Keratinocyte (primary cell): Measurements from ENCODE around the gene LCMT1. TPM values are rescaled to one million over a fixed set of nuclear protein-coding genes. Genes with fewer than 3 reads are reported as not detected.
A peak's percentile ranks its signal among the peaks of the same experiment; 100 is the strongest.

Source experiments
- DNase-seq: peaks from one replicate; pipeline ENCODE4 v3.0.0-alpha.2; 2011; ENCODE audit warnings: low read depth, missing footprints, low spot score
- FAIRE-seq: peaks from 2 replicates; lab custom pipeline; 2011; peaks lifted over from hg19 to GRCh38; lab: Jason Lieb, UNC
- H2AFZ ChIP-seq: 2 replicates; pipeline ENCODE4 v1.6.0; 2012; ENCODE audit warnings: low read length, control low read depth, inconsistent platforms; ENCODE audit not compliant: control insufficient read depth
- H3K27ac ChIP-seq: 2 replicates; pipeline ENCODE4 v1.5.1; 2011; ENCODE audit warnings: low read length; ENCODE audit not compliant: control insufficient read depth, insufficient read depth
- H3K27me3 ChIP-seq: 3 replicates; pipeline ENCODE4 v1.6.0; 2011; ENCODE audit warnings: low read length; ENCODE audit not compliant: control insufficient read depth, insufficient read depth; ENCODE audit errors: extremely low read depth
- H3K36me3 ChIP-seq, 2 experiments: 2 replicates in 1 of 2; 3 replicates in 1 of 2; pipeline ENCODE4 v1.5.1; 2011; ENCODE audit warnings: low read length in 2 of 2, mild to moderate bottlenecking in 1 of 2; ENCODE audit not compliant: control insufficient read depth in 2 of 2, insufficient read depth in 2 of 2; ENCODE audit errors: extremely low read depth in 1 of 2
- H3K4me1 ChIP-seq: 3 replicates; pipeline ENCODE4 v1.5.1; 2011; ENCODE audit warnings: low read length; ENCODE audit not compliant: control insufficient read depth, insufficient read depth; ENCODE audit errors: extremely low read depth
- H3K4me2 ChIP-seq: 3 replicates; pipeline ENCODE4 v1.6.0; 2011; ENCODE audit warnings: low read depth, low read length; ENCODE audit not compliant: control insufficient read depth, insufficient read depth; ENCODE audit errors: extremely low read depth
- H3K4me3 ChIP-seq, 3 experiments: fragments of 200-600 bp in 1 of 3; sonication (generic) in 1 of 3; 2 replicates in 2 of 3; 3 replicates in 1 of 3; pipeline ENCODE4 v1.5.1; 2011 to 2016; ENCODE audit warnings: low read length in 3 of 3, mild to moderate bottlenecking in 3 of 3, control low read depth in 2 of 3, inconsistent platforms in 1 of 3, low read depth in 1 of 3, mixed read lengths in 1 of 3, mixed run types in 1 of 3, moderate library complexity in 1 of 3; ENCODE audit not compliant: control insufficient read depth in 2 of 3, insufficient read depth in 2 of 3; ENCODE audit errors: extremely low read depth in 1 of 3
- H3K79me2 ChIP-seq: 2 replicates; pipeline ENCODE4 v1.6.0; 2012; ENCODE audit warnings: low read length; ENCODE audit not compliant: control insufficient read depth, insufficient read depth
- H3K9ac ChIP-seq: 3 replicates; pipeline ENCODE4 v1.6.0; 2011; ENCODE audit warnings: low read length; ENCODE audit not compliant: control insufficient read depth, insufficient read depth; ENCODE audit errors: extremely low read depth
- H3K9me1 ChIP-seq: 3 replicates; pipeline ENCODE4 v1.6.0; 2011; ENCODE audit warnings: low read length; ENCODE audit not compliant: control insufficient read depth, insufficient read depth; ENCODE audit errors: extremely low read depth
- H3K9me3 ChIP-seq: 2 replicates; pipeline ENCODE4 v1.5.1; 2012; ENCODE audit warnings: low read depth, low read length; ENCODE audit not compliant: control insufficient read depth
- H4K20me1 ChIP-seq: 3 replicates; pipeline ENCODE4 v1.6.0; 2011; ENCODE audit warnings: low read length; ENCODE audit not compliant: control insufficient read depth, insufficient read depth; ENCODE audit errors: extremely low read depth
- CTCF ChIP-seq, 3 experiments: IDR thresholded peaks in 1 of 3; conservative IDR thresholded peaks in 1 of 3; optimal IDR thresholded peaks in 1 of 3; 2 replicates in 2 of 3; 3 replicates in 1 of 3; pipeline versions ENCODE3 to v1.5.1; 2011; ENCODE audit warnings: low read length in 3 of 3, mild to moderate bottlenecking in 3 of 3, moderate library complexity in 2 of 3, control low read depth in 1 of 3, inconsistent platforms in 1 of 3; ENCODE audit not compliant: insufficient read depth in 2 of 3; ENCODE audit errors: extremely low read depth in 1 of 3
- EZH2 ChIP-seq: IDR thresholded peaks from one replicate; pipeline ENCODE4 v1.6.1; 2012; ENCODE audit warnings: inconsistent platforms, mild to moderate bottlenecking, low read length, moderate library complexity
- dilution Hi-C: fragments of 300-500 bp; cut with MboI; formaldehyde crosslinking; loops from one replicate; pipeline ENCODE4 v1.7.0; 2020; ENCODE audit warnings: low sequenced_read_pairs; ENCODE audit not compliant: extremely low pct_ligation_motif_present
- polyA plus RNA-seq, 5 experiments: library from polyadenylated mRNA; depleted of rRNA in 3 of 5; stranded (reverse) in 3 of 5; stranded (forward) in 1 of 5; unstranded in 1 of 5; fragments of >200 nt; gene quantifications; 1 replicate in 1 of 5; 2 replicates in 3 of 5; 3 replicates in 1 of 5; pipeline versions ENCODE4 v1.2.1 to v1.2.3, GENCODE V29; 2011 to 2012; ENCODE audit warnings: missing spikeins in 2 of 5, low read depth in 1 of 5, low replicate concordance in 1 of 5

LCMT1 gene
- polyA plus RNA-seq, 1 donor (not counting 4 experiments of a cell fraction or from before 2014, with no cell fraction given): 30.3 TPM

- no peaks in the 10 kb centered on the region for H3K27me3 ChIP-seq
- no peaks in the 10 kb centered on the region for H4K20me1 ChIP-seq
- H3K9me3 ChIP-seq: no peaks in the 10 kb centered on the region
- no peaks in the 10 kb centered on the region for H3K4me1 ChIP-seq
- FAIRE-seq (no peak), DNase-seq (no peak)
- H3K27ac ChIP-seq: no peak overlapping the region
- dilution Hi-C loops: no loop called here
- H3K4me2 ChIP-seq: no peak overlapping the region
- no peaks in the 10 kb centered on the region for H3K36me3 ChIP-seq
- no peaks in the 10 kb centered on the region for H3K79me2 ChIP-seq
- no peaks in the 10 kb centered on the region for H3K9me1 ChIP-seq
- TF ChIP-seq EZH2 (no peak), CTCF (optimal IDR thresholded peaks at IDR 0.05 in 1 of 3, IDR thresholded peaks at IDR 0.05 in 1 of 3, conservative IDR thresholded peaks at IDR 0.05 in 1 of 3; ENCODE audit: extremely low read depth in 1 of 3, insufficient read depth in 2 of 3, low read length in 3 of 3) (no peak)
- H3K9ac ChIP-seq: no peak overlapping the region
- no peak overlapping the region for H3K4me3 ChIP-seq
- no peak overlapping the region for H2AFZ ChIP-seq
Measured at GRCh38 chr16:25100511-25100910, 11.0 kb upstream of the LCMT1 start.

GRCh38 chr16:25106567-25107465 lies 4.7 kb upstream of the LCMT1 start:
- H3K27me3 ChIP-seq: no peaks in the 10 kb centered on the region
- dilution Hi-C loops: no loop called here
- H3K9ac ChIP-seq: peak overlapping the region; percentile 77
- no peaks in the 10 kb centered on the region for H3K9me1 ChIP-seq
- H4K20me1 ChIP-seq: no peaks in the 10 kb centered on the region
- H3K4me1 ChIP-seq: peaks cover 10% of the 10 kb centered on the region
- DNase-seq (no peak), FAIRE-seq (no peak)
- H3K4me3 ChIP-seq: peak overlapping the region; percentile 63 to 82 (median 71)
- peak overlapping the region; percentile 85 for H3K4me2 ChIP-seq
- peak overlapping the region; percentile 40 for H3K27ac ChIP-seq
- peaks cover 2% of the 10 kb centered on the region for H3K79me2 ChIP-seq
- H3K9me3 ChIP-seq: no peaks in the 10 kb centered on the region
- peak overlapping the region; percentile 90 for H2AFZ ChIP-seq
- TF ChIP-seq CTCF (optimal IDR thresholded peaks at IDR 0.05 in 1 of 3, IDR thresholded peaks at IDR 0.05 in 1 of 3, conservative IDR thresholded peaks at IDR 0.05 in 1 of 3; ENCODE audit: extremely low read depth in 1 of 3, insufficient read depth in 2 of 3, low read length in 3 of 3) (peak in 2 of 3 experiments; percentile 23 to 40), EZH2 (no peak)
- no peaks in the 10 kb centered on the region for H3K36me3 ChIP-seq
